Measurements from ENCODE around the gene URAD. TPM values are rescaled to one million over a fixed set of nuclear protein-coding genes. Genes with fewer than 3 reads are reported as not detected.
"Not testable (repeated sequence)": the region's sequence is repeated elsewhere in the genome, so short reads cannot be mapped to it uniquely, and the experiment has no call there.

Gene URAD, protein sequence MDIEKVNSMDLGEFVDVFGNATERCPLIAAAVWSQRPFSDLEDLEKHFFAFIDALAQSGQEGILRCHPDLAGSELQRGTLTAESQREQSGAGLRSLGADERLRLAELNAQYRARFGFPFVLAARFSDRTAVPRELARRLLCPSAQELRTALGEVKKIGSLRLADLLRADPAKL
- 3.4 TPM for polyA plus RNA-seq (2013, experiment 1 of 2)
- polyA plus RNA-seq (2013, experiment 2 of 2) = 4.1 TPM

DNA sequence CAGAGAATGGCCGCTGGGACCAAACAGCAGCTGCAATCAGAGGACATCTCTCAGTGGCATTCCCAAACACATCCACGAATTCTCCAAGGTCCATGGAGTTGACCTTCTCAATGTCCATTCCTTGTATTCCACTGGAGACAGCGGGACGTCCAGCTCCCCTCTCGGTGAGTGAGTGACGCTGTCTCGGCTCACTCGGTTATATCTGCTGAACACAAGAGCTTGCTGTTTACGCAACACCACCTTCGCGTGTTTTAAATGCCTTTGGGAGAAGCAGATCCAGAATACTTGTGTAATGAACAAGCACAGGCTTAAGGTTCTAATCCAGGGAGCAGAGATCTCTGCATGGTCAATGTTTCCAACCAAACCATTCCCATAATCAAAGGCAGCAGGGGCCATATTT, at the start of gene URAD:
URAD (minus strand) TSS at position 174 of the 400 bp plus-strand sequence; CDS start at position 118, 56 bp downstream.
- no peak within 1 kb of the TSS for H3K4me3 ChIP-seq (ENCODE audit: extremely low read depth, insufficient read depth, low read length, poor library complexity, severe bottlenecking)
- 82 to 83% methylated on average over 11 of the region's 11 CpGs for WGBS, 2 experiments (ENCODE audit: insufficient coverage in 2 of 2)

DNA sequence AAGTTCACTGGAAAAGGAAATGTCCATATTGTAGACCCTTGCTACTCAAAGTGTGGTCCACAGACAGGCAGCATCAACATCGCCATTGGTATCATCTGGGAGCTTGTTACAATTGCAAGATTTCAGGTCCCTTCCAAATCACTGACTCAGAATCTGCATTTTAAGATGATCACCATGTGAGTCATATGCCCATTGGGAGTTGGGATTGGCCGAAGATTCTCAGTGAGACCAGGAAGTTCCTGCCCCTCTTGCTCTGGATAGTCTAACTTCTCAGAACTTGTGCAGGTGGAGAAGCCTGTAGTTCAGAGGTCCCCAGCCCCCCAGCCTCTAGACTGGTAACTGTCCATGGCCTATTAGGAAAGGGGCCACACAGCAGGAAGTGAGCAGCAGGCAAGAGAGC, 48.9 kb upstream of the URAD start:
- Histone ChIP-seq H3K36me3 (ENCODE audit: control insufficient read depth, insufficient read depth, low read length) (no peaks in the 10 kb centered on the region), H3K27ac (ENCODE audit: low read depth, low read length, severe bottlenecking) (no peak overlapping the region), H3K9me3 (ENCODE audit: control insufficient read depth, low read length) (peaks cover 3% of the 10 kb centered on the region), H3K4me3 (ENCODE audit: extremely low read depth, insufficient read depth, low read length, poor library complexity, severe bottlenecking) (no peak overlapping the region), H3K4me1 (ENCODE audit: control insufficient read depth, insufficient read depth, low read length, poor library complexity, severe bottlenecking) (peaks cover 5% of the 10 kb centered on the region)
- 81 to 95% methylated on average over 1 to 2 of the region's 2 CpGs for WGBS, 2 experiments (ENCODE audit: insufficient coverage in 2 of 2)

More for the DNA sequence above, at the start of gene URAD:
- Histone ChIP-seq H3K27ac (ENCODE audit: low read depth, low read length, severe bottlenecking) (no peak within 1 kb of the TSS), H3K4me1 (ENCODE audit: control insufficient read depth, insufficient read depth, low read length, poor library complexity, severe bottlenecking) (no peaks in the 10 kb centered on the region), H3K9me3 (ENCODE audit: control insufficient read depth, low read length) (no peaks in the 10 kb centered on the region), H3K36me3 (ENCODE audit: control insufficient read depth, insufficient read depth, low read length) (no peaks in the 10 kb centered on the region)

DNA sequence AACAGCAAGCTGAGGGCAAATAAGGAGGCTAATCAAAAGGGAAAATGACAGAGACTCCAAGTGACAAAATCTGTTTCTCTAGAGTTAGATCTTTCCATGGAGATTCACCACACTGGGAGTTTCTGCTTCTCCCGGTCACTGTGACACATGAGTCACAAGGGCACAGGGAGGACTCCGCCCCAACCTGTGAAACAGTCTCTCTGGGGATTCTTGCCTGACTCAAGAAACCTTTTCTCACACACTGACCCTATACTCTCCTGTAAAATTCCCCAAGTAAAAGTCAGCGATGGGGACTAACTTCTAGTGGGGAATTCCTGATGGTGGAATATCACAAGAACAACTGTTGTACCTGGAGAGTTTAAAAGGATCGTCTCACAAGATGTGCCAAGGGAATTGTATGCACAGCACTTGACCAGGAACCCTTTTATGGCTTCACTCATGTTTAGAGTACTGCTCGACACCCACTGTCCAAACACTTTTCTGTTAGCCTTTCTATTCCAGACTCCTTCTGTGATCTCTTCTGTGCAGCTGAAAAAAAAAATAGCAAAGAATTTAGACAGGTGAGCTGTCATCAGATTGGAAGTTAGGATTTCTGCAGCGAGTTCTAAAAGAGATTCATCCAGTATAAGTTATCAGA, 46.8 kb upstream of the URAD start:
- peaks cover 3% of the 10 kb centered on the region for H3K9me3 ChIP-seq (ENCODE audit: control insufficient read depth, low read length)
- H3K36me3 ChIP-seq (ENCODE audit: control insufficient read depth, insufficient read depth, low read length) = no peaks in the 10 kb centered on the region
- H3K4me3 ChIP-seq (ENCODE audit: extremely low read depth, insufficient read depth, low read length, poor library complexity, severe bottlenecking) = no peak overlapping the region
- H3K27ac ChIP-seq (ENCODE audit: low read depth, low read length, severe bottlenecking) = no peak overlapping the region
- H3K4me1 ChIP-seq (ENCODE audit: control insufficient read depth, insufficient read depth, low read length, poor library complexity, severe bottlenecking) = peaks cover 5% of the 10 kb centered on the region
- WGBS, 2 experiments (ENCODE audit: insufficient coverage in 2 of 2) = 57 to 69% methylated on average over 3 to 4 of the region's 6 CpGs

DNA sequence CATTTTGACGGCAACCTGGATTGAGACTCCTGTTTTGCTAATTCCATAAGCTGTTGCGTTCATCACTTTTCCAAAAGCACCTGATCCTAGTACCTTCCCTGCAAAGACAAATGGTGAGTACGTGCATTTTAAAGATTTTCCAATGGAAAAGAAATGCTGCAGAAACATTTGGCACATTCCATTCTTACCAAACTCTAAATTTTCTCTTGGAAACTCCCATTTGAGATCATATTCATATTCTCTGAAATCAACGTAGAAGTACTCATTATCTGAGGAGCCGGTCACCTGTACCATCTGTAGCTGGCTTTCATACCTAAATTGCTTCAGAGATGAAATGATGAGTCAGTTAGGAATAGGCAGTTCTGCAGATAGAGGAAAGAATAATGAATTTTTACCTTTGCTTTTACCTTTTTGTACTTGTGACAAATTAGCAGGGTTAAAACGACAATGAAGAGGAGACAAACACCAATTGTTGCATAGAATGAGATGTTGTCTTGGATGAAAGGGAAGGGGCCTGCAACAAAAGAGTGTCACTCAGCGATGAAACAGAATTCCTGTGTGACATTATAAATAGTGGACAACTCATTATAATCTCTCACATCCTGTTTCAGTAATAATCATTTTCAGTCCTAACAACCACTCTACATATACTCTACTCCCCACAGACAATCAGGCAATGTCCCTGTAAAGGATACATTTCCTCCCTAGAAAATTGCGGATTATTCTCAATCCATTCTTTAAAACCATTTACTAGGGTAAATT, 45.6 kb upstream of the URAD start:
- Histone ChIP-seq H3K9me3 (ENCODE audit: control insufficient read depth, low read length) (peaks cover 3% of the 10 kb centered on the region), H3K27ac (ENCODE audit: low read depth, low read length, severe bottlenecking) (no peak overlapping the region), H3K4me3 (ENCODE audit: extremely low read depth, insufficient read depth, low read length, poor library complexity, severe bottlenecking) (no peak overlapping the region), H3K4me1 (ENCODE audit: control insufficient read depth, insufficient read depth, low read length, poor library complexity, severe bottlenecking) (peaks cover 5% of the 10 kb centered on the region), H3K36me3 (ENCODE audit: control insufficient read depth, insufficient read depth, low read length) (no peaks in the 10 kb centered on the region)
- WGBS, 2 experiments (ENCODE audit: insufficient coverage in 2 of 2) = 97 to 99% methylated on average over 5 to 7 of the region's 8 CpGs

DNA sequence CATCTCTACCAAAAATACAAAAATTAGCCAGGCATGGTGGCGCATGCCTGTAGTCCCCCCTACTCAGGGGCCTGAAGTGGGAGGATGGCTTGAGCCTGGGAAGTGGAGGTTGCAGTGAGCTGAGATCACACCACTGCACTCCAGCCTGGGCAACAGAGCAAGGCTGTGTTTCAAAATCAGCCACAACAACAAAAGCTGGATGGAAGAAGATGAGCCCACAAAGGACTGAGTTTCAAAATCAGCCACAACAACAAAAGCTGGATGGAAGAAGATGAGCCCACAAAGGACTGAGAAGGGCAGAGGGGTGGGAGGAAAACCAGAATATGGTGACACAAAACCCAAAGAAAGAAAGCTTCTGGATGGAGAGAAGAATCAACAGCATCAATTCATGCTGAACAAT, 43.9 kb upstream of the URAD start:
- WGBS, 2 experiments (ENCODE audit: insufficient coverage in 2 of 2) = no CpG with 5 or more reads among the region's 1 CpG
- not testable (repeated sequence) for H3K36me3 ChIP-seq (ENCODE audit: control insufficient read depth, insufficient read depth, low read length); H3K4me1 ChIP-seq (ENCODE audit: control insufficient read depth, insufficient read depth, low read length, poor library complexity, severe bottlenecking); H3K27ac ChIP-seq (ENCODE audit: low read depth, low read length, severe bottlenecking); H3K4me3 ChIP-seq (ENCODE audit: extremely low read depth, insufficient read depth, low read length, poor library complexity, severe bottlenecking); H3K9me3 ChIP-seq (ENCODE audit: control insufficient read depth, low read length)

DNA sequence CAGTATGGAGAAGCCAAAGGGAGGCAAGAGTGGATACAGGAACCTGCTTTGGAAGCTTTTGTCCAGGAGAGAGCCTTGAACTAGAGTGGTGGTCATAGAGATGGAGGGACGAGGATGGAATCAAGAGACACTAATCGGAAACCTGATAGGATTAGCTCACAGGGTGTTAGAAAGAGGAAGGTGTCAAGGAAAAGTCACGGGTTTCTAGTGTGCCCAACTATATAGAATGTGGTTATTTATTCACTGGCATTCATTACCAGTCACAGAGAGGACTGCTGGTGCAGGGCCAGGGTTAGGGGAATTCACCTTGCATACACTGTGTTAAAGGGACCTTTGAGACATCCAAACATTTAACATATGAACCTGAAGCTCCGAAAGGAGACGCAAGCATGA, 43.4 kb upstream of the URAD start:
- Histone ChIP-seq H3K36me3 (ENCODE audit: control insufficient read depth, insufficient read depth, low read length) (no peaks in the 10 kb centered on the region), H3K4me3 (ENCODE audit: extremely low read depth, insufficient read depth, low read length, poor library complexity, severe bottlenecking) (no peak overlapping the region), H3K9me3 (ENCODE audit: control insufficient read depth, low read length) (no peaks in the 10 kb centered on the region), H3K27ac (ENCODE audit: low read depth, low read length, severe bottlenecking) (no peak overlapping the region), H3K4me1 (ENCODE audit: control insufficient read depth, insufficient read depth, low read length, poor library complexity, severe bottlenecking) (no peaks in the 10 kb centered on the region)
- WGBS, 2 experiments (ENCODE audit: insufficient coverage in 2 of 2) = 87 to 100% methylated on average over 1 to 4 of the region's 5 CpGs

DNA sequence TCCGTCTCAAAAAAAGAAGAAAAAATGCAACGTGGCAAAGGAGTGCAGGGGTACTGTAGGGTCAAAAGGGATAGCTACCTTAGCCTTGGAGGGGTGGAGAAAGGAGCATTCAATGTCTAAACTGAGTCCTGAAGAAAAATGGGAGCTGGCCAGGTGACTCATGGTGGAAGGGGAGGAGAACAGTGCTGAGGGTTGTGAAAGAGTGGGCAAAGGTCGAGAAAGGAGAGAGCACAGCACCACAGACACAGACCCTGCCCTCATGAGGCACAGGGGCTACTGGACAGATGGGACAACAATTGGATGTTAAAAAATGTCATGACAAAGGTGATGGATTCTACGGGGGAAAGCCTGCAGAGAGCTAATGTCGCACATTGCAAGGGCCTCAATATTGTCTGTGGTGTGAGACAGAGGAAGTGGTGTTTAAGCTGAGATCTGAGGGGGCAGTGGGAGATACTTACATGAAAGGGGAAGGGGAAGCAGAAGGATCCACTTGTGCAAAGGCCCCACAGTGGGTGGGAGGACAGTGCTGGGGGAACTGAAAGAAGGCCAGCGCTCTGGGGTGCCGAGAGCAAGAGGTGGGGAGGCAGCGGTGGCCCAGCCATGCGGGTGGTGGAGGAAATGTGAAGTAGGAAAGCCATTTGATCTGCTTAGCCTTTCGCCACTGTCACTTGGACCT, 42.9 kb upstream of the URAD start:
- Histone ChIP-seq H3K4me1 (ENCODE audit: control insufficient read depth, insufficient read depth, low read length, poor library complexity, severe bottlenecking) (no peaks in the 10 kb centered on the region), H3K36me3 (ENCODE audit: control insufficient read depth, insufficient read depth, low read length) (no peaks in the 10 kb centered on the region), H3K9me3 (ENCODE audit: control insufficient read depth, low read length) (no peaks in the 10 kb centered on the region), H3K27ac (ENCODE audit: low read depth, low read length, severe bottlenecking) (no peak overlapping the region), H3K4me3 (ENCODE audit: extremely low read depth, insufficient read depth, low read length, poor library complexity, severe bottlenecking) (no peak overlapping the region)
- 90% methylated on average over 10 of the region's 10 CpGs for WGBS, 2 experiments (ENCODE audit: insufficient coverage in 2 of 2)

DNA sequence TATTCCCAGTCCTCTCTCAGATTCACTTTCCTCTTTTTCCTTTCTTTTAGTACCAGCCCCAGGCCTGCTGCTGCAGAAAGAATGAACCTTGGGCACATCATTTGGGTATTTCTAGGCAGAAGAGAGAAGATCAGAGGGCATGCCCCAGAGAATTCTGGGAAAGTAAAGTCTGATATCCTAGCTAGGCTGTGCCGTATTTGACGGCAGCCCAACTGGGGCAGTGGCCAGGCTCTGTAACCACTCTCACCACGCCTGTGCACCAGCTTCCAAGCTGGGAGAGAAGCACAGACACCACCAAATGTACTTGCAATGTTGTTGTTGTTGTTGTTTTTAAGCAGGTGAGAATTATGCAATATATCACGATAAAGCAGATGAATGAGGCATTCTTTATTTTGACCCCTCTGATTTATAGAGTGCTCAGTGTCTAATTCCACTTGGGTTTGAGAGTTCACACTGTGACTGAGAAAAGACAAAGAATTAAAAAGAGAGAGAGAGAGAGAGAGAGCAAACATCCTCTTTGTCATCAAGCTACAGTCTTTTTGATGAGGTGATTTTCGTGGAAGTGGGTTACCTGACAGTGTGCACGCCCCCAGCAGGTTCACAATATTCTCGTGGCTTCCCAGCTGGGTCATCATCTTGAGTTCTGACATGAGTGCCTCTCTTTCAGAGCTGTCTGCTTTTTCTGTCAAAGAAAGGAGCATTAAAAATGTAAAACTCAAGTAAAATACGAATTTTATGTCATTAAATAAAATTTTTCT, 39.3 kb upstream of the URAD start:
- WGBS, 2 experiments (ENCODE audit: insufficient coverage in 2 of 2) = 76 to 89% methylated on average over 5 to 6 of the region's 8 CpGs
- Histone ChIP-seq H3K27ac (ENCODE audit: low read depth, low read length, severe bottlenecking) (no peak overlapping the region), H3K9me3 (ENCODE audit: control insufficient read depth, low read length) (no peaks in the 10 kb centered on the region), H3K4me1 (ENCODE audit: control insufficient read depth, insufficient read depth, low read length, poor library complexity, severe bottlenecking) (peaks cover 10% of the 10 kb centered on the region), H3K4me3 (ENCODE audit: extremely low read depth, insufficient read depth, low read length, poor library complexity, severe bottlenecking) (no peak overlapping the region), H3K36me3 (ENCODE audit: control insufficient read depth, insufficient read depth, low read length) (no peaks in the 10 kb centered on the region)

DNA sequence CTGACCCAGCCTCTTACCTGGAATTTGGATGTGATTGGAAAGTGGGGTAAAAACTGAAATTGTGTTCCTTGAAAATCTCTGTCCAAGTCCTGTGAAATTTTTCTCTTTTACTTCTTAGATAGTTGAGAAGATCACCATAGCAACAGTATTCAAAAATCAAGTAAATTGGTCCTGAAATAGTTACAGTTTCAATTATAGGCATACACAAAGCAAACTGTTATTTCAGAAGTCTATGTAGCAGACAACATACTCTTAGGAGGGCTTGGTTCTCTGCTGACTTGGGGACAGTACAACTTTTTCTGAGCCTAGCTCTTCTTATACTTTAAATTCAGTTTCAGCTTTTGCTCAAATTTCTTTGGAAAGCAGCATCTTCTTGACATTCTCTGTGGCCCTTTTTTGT, 38.6 kb upstream of the URAD start:
- H3K9me3 ChIP-seq (ENCODE audit: control insufficient read depth, low read length) = no peaks in the 10 kb centered on the region

DNA sequence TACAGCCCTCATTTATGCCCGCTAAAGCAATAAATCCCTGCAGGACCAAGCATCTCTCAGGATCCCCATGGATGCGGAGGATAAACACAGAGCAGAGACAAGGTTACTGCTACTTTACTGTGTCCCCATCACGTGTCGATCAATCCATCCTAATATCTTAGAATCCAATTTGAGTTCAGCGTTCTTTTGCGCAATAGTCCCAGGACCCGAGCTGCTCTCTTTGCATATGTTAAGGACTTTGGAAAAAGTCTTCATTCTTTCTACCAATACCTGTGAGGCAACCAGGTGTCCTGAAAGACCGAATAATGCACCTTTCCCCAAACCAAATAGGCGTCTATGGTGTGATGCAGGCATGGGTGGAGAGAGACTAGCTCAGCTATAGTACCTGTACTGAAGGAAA, 38.0 kb upstream of the URAD start:
- H3K4me3 ChIP-seq (ENCODE audit: extremely low read depth, insufficient read depth, low read length, poor library complexity, severe bottlenecking) = no peak overlapping the region
- no peaks in the 10 kb centered on the region for H3K9me3 ChIP-seq (ENCODE audit: control insufficient read depth, low read length)
- no peak overlapping the region for H3K27ac ChIP-seq (ENCODE audit: low read depth, low read length, severe bottlenecking)
- no peaks in the 10 kb centered on the region for H3K36me3 ChIP-seq (ENCODE audit: control insufficient read depth, insufficient read depth, low read length)
- peaks cover 14% of the 10 kb centered on the region for H3K4me1 ChIP-seq (ENCODE audit: control insufficient read depth, insufficient read depth, low read length, poor library complexity, severe bottlenecking)
- WGBS, 2 experiments (ENCODE audit: insufficient coverage in 2 of 2) = 91 to 95% methylated on average over 6 to 7 of the region's 9 CpGs

More for the DNA sequence above, 38.6 kb upstream of the URAD start:
- Histone ChIP-seq H3K36me3 (ENCODE audit: control insufficient read depth, insufficient read depth, low read length) (no peaks in the 10 kb centered on the region), H3K4me3 (ENCODE audit: extremely low read depth, insufficient read depth, low read length, poor library complexity, severe bottlenecking) (no peak overlapping the region), H3K4me1 (ENCODE audit: control insufficient read depth, insufficient read depth, low read length, poor library complexity, severe bottlenecking) (peaks cover 14% of the 10 kb centered on the region), H3K27ac (ENCODE audit: low read depth, low read length, severe bottlenecking) (no peak overlapping the region)
